ENCODE results near the gene NIN.

The NIN gene

DNA sequence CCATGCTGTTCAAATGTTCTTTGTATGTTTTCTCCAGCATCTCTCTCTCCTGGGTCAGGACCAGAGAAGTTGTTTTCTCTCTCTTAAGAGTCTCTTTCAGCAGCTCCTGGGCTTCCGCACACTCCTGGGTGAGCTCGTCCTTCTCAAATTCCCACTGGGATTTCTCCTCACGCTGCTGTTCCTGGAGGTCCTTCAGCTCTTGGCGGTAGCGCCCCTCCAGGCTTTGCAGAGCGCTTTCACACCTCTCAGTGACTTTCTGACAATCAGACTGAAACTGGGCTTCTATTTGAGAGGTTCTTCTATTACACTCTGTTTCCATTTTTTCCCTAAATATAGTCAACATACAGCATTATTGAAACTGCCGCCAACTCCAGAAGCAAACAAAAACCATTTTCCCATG is 72.7 kb downstream of the NIN start:
- DNase-seq: no peak

DNA sequence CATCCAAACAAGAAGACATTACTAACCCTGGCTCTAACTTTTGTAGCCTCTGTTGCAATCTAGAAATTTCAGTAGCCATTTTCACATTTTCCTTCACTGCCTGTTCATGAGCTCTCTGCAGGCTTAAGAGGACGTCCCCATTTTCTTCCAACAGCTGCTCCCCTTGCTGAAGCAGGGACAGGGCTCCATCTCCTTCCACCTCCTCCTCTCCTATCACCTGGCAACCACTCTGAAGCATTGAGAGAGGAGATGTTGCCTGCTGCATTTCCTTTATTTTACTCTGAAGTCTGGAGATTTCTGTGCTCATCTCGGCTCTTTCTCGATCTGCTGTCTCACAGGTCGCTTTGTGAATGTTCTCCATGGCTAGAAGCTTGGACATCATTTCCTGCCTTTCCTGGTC is 73.3 kb downstream of the NIN start:
- no peak for DNase-seq

DNA sequence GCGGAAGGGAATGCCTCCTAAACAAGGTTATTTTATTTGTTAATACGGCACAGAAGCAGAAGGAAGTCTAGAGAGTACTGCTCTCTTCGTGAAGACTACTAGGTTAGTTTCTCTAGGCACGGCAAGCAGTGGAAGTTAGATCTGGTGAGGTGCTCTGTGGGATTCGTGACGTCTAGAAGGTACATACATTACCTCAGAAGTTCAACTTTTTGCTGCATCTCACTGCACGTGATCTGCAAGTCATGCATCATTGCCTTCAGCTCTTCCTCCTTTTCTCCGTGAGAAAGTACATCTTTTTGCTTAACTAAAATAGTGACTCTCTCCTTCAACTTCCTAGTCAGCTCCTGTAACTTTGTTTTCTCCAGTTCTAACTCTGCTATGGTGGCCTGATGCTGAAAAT is 74.7 kb downstream of the NIN start:
- no peak for DNase-seq

DNA sequence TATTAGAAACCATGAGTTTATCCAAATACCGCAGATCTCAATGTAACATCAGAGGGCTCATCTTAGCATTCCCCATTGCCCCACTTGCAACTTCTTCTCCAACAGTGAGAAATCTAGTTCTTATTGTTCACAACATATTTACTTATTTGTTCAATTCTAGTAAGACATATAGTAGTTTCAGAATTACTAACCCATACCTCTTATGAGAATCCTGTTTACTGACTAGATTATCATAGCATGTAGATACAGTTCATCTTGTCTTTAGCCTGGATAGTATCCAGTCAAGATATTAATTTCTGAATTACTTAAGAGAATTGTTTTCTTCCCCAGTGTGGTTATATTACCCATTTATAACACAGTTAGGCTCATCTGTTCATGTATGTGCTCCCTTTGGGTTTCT is 80.6 kb downstream of the NIN start:
- DNase-seq: no peak

DNA sequence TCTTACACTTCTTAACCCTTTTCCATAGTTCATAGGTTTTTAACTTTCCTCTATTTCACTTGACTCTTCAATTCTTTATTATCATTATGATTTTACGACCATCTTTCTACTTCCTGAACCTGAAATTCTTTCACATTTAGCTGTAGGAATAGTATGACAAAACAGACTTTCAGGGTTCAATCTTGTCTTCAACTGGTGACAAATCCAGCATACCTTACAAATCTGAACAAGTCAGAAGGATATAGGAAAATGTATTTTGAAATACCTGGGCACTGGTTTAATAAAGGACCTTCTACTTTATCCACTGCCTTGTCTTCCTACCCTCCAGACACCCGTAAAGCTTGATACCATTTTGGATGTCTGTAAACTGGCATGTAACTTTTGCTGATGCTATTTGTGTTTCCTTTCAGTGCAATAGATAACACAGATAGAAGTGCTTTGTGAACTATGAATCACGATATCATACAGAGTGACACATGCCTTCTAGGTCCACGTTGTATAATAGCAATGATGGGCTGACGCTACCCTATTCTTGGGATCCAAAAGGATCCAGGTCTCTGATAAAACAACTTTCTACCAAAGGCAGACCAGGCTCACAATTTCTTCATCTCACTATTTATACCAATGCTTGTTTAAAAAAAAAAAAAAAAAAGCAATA is 85.4 kb downstream of the NIN start:
- no peak for DNase-seq

DNA sequence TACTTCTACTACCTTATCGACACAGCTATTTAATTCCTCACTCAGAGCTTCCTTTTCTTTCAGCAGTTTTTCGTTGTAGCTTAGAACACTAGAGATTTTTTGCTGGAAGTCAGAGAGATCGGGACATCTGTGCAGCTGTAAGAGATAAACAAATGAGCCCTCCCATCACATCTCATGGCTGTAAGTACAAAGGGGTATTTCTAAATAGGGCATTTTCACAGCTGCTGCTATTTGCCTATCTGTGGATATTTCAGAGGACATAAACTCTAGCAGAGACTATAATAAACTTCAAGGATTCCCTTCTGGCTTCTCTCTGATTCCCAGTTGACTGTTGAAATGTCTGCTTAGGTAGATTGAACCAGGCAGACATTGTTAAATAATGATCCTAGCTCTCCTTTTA is 86.7 kb downstream of the NIN start:
- DNase-seq: no peak

DNA sequence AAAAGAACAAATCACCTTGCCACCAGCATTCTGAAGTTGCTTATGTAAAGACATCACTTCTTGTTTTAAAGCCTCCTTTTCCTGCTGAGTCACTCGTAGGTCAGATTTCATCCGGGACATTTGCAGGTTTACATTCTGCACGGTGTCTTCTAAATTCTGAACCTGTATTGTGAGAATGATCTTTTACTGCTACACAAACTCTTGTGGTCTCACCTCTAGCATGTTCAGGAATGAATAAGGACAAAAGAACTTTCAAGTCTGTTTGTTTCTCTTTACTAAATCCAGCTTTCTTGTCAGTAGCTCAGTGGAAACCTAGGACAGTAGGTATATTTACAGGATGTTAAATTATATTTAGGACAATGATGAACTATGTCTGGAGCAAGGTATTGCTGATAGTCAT is 89.4 kb downstream of the NIN start:
- DNase-seq: no peak

DNA sequence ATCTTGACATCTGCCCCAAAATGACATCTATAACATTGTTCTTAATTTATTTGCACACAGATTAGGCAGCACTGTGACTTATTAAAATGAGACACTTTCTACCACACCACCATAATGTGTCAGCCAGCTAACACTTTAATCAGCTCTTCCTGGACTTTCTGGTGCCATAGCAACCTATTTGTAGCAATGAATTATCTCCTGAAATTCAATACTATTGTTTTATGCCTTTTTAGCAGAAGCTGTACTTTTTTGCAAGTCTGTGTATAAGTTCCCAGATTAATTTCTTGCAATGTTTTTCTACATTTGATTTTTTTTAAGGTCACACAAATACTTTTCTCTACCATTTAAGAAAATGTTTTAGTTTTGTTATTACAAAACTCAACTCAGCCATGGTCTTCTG is 90.1 kb downstream of the NIN start:
- no peak for DNase-seq

DNA sequence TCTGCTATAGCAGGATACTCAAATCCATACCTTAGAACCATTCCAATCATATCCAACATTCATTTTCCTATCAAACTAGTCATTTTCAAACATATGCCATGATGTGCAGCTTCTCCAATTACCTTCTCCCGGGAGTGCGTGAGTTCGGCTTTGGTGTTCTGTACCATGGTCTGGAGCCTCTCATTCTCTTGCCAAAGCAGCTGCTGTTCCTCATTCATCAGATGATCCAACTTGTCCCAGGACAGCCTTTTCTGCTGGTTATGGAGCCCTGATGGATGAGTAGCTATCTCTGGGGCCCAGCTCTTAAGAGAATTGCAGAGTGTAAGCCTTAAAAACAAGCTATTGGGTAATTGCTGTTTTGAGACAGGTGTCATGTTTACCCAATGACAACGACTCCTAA is 91.8 kb downstream of the NIN start:
- DNase-seq: no peak

DNA sequence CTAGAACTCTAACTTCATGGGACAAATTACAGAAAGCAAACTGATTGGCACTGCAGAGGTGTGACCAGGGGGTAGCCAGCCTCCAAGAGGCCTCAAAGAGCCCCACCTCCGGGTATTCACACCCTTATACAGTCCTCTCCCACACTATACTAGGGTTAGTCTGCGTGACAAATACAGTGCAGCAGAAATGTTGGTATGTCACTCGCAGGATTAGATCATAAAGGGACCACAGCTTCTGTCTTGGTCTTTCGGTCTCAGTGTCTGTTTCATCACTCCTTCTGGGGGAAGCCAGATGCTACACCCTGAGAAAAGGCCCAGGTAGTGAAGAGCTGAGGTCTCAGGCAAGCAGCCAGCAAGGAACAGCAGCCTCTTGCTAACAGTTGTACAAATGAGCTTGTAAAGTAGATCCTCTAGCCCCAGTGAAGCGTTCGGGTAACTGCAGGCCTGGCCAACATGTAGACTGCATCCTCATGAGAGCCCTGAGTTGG is 94.0 kb downstream of the NIN start:
- DNase-seq: no peak

DNA sequence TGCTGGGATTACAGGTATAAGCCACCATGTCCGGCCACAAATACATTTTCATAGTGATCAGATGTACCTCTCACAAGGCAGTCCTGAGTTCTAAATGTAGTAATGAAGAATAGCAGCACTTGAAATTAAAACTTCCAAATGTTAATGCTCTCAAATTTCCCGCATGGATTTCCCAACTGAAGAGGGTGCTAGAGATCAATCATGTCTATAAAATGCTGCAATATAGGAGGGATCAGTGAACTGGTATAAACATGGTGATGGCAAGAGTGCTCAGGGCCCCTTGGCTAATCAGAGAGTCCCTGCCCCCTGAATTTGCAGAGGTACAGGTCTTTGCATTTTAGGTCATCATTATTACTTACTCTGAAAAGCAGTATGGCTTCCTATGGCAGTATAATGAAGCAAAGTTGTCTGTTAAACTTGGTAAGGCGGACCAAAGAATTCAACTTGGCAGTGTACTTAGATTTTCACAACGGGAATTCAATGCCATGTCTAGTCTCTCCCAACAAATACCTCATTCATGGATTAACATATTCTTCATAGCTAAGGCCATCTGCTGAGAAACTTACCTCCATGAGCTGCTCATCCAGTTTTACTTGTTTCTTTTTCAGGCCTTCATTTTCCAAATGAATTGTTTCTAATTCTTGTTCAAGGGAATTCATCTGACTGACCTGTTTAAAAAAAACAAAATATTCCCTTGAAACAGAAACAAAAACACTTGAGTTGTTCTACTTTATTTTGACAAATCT is 95.8 kb downstream of the NIN start:
- no peak for DNase-seq

DNA sequence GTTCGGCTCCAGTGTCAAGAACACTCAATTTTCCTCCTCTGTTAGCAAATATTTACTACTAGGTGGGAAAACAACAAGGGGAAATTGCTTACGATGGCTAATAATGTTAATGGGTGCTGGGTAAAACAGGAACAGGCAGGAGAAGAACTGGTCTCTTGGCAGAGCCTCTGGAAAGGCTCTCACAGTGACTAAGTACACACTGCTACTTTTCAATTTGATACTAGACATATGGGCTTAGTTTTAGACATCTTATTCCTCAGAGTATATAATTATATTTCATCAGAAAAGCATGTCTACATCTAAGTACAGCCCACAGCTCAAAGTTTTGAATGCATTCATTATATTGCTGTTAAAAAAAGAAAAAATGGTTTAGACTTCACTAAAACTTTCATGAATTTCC is 97.5 kb downstream of the NIN start:
- no peak for DNase-seq

DNA sequence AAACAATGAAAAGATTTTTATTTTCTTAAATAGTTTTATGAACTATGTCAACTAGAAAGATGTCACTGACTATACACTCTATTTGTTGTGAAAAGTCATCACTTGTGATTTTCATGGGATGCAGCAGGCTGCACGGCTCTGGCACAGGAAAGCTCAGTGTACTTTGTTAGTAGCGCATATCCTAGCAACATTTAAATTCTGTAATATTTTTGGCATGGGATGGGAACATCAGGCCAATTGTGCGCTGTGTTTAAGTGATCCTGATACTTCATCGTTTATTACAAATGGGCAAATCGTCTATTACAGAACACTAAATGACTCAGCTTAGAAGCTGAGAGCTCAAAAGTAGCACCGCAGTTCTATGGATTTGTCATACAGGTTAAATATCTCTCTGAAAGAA is 102.1 kb downstream of the NIN start:
- DNase-seq: no peak

DNA sequence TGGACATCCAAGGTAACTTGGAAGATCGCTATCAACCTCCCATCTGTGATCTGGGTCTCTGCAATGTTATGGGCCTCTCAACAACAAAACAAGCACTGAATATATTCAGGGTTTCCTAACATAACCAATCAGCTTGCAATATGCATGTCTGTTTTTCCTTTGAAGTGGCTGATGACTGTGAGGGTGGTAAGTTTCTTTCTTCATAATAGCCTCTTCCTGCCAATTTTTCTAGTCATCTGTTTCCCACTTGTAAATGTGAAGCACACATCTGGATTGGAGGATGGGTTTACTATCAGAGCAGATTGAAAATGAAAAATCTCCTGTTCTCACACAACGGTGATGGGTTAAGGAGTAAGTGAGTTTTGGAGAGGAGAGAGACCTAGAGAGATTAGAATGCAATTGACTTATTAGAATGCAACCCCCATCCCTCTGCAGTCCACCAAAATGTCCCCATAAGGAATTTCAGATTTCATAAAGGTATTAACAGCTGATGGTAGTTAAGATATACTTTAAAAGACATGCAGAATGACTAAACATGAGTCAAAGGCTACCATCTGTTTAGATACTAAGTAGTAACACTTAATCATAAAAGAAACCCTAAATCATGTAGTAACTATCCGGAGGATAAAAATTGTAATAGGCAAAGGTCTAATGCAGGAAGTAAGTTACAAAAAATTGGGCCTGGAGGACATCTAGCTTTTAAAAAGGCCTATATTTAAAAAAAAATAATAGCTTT is 104.4 kb downstream of the NIN start:
- no peak for DNase-seq

DNA sequence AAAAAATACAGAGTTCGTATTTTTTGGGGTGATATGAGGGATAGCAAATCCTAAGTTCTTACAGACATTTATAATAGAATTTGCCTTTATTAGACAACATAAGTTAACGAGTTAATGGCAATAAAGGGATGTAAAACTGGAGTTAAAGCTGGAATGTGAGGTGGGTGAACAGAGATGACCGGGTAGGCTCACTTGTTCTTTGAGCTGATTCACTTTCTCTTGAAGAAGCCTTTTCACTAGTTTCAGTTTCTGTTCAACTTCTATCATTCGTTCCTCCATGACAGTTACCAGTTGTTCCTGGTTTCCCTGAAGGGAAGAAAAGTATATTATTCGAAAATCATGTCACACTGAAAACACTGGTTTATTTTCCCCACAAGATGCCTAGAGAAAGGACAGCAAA is 105.2 kb downstream of the NIN start:
- DNase-seq: no peak

DNA sequence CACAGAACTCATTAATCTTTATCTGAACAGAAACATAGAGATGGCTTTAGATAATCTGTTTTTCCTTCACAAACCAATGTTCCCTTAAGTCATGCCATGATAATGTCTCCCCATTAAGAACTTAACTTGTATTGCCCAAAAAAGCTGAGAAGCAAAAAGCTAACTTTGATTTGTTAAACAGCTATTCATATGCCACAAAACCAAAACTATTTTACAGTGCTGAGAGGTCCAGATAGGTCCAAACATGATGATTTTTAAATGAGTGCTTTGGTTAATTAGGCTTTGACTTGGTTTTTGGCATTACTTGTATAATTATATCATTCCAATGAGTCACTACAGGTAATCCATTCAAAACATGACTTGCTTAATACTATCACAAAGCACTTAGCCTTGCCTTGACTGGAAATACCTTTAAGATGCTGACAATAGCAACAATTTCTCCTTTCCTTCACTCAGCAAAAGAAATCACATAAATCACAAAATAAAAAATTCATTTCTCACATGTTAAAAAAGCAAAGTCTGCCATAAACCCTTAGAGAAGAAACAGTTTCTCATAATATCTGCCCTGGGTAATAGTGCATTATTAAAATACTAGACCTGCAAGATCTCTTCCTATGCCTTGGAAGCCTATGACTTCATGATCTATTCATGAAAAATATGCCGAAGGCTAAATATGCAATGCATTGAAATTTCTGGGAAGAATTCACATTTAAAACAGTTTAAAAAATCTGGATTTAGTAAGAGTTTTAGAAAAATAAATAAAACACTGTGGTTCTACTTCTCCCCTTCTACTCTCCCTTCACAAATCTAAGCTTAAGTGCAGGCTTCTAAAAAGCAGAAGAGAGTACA is 110.8 kb downstream of the NIN start:
- no peak for DNase-seq

DNA sequence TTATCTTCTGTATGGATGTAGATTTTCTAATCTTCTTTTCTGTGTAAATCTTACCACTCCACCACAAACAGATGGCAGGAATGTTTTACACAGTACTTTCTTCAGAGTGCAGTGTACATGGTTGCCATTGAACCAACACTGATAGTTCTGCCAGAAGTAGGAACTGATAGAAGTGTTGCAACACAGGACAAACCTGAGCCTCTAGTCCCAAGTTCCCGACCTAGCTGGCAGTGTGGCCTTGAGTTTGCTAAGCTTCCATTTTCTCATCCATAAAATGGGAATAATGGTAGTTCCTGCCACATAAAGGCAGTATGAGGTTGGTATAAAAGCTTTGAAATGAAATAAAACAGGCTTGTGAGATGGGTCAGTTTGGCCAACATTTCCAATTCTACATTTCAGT is 112.0 kb downstream of the NIN start:
- DNase-seq: no peak

DNA sequence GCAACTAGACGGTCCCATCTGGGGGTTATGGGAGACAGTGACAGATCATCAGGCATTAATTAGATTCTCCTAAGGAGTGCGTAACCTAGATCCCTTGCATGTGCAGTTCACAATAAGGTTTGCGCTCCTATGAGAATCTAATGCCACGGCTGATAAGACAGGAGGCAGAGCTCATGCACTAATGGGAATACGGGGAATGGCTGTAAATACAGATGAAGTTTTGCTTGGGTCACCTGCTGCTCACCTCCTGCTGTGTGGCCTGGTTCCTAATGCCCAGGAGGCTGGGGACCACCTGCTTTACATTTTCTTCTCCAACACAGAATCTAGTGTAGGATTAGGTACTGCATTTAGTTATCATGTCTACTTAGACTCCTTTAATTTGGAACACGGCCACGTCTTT is 113.2 kb downstream of the NIN start:
- peak; percentile 82 for DNase-seq

DNA sequence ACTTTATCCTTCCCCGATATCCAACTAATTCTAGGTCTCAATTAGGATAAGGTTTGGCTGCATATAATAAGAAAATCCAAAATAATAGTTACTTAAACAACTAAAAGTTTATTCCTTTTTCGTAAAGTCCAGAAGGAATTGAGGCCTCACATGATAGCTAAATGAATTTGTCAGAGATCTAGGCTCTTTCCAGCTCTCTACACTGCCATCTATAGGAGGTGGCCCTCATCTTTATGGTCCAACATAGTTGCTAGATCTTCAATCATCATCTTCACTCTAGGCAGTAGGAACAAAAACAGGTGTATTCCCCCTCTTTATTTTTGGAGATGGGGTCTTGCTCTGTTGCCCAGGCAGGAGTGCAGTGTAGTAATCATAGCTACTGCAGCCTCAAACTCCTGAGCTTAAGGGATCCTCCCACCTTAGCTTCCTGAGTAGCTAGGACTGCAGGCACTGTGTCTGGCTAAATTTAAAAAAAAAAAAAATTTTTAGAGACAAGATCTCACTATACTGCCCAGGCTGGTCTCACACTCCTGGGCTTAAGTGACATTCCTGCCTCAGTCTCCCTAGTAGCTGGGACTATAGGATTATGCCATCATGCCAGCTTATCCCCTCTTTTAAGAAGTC is 116.4 kb downstream of the NIN start:
- peak; percentile 3 for DNase-seq

DNA sequence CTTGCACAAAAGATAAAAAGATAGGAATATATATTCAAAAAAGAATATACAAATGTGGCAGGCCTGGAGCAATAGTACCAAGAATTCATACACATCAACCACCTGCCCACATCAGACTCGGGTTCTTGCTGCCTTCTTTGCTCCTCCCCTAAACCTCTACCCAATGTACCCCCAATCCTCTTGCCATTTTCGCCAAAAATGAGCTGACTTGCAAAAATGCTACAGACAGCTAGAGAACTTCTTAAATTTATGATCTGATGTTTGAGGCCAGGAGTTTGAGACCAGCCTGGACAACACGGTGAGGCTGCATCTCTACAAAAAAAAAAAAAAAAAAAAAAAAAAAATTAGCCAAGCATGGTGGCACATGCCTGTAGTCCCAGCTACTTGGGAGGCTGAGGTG is 119.9 kb downstream of the NIN start:
- no peak for DNase-seq

DNA sequence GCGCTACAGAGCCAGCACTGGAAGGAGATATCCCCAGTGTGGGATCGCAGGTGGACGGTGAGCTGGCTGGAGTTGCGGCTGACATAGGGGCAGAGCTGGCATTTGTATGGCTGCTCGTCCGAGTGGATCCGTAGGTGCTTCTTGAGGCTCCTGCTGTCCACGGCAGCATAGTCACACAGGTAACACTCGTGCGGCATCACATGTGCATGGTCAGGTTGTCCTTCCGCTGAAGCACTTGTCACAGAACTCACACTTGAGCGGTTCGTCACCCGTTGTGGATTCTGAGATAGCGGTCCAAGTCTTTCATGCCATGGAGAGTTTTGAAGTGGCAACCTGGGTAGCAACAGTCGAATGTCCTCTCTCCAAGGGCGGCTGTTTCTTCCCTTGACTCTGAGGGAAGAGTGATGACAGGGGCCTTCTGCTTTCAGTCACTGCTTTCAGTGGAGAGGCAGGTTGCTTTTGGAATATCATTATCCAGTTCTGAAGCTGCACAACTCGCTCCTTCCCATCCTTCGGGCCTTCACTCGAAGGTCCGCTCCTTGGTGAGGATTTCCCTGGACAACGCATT is 125.9 kb downstream of the NIN start:
- no peak for DNase-seq

DNA sequence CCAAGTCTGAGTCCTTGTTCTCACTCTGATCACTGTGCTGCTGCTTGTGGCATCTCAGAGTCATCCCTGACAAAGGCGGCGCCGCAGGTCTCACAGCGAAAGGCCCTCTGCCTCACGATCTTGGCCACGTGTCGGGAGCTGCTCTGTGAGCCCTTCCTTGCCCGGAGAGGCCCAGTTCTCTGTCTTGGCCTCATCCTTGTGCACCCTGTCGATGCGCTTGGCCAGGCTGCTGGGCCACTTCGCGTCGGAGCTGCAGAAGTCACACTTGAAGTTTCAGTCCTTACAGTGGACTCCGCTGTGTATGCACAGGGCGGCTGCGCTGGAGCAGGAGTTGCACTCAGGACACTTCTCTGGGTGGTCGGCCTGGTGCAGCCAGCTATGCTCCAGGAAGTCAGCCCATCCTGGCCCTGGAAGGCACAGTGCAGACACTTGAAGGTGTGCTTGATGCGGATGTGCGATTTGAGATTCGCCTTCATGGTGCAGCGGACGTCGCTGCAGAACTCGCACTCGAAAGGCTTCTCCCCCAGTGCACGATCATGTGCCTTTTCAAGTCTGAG is 126.4 kb downstream of the NIN start:
- DNase-seq: no peak
